ENCODE results near the gene OSBPL9. TPM values are rescaled to one million over a fixed set of nuclear protein-coding genes. Genes with fewer than 3 reads are reported as not detected.

The OSBPL9 gene
- polyA plus RNA-seq, 1 experiment, result 68.3 TPM

DNA sequence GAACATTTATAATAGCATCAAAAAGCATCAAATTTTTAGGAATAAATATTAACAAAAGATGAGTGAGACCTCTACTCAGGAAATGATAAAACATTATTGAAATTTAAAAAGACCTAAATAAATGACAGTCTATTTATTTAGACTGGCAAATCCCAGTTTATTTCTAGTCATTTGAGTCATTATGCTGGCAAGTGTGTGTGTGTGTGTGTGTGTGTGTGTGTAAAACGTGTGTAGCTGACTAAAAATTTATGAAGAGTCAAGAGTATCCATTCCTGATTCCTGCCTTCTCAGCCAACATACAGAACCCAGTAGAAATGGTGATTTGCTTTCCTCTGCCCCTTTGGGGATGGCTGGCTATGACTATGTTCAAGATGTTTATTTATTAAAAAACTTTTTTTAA lies 46.2 kb downstream of the OSBPL9 start:
- H3K4me3 ChIP-seq (ENCODE audit: low read depth, low read length), result no peak overlapping the region
- no peak for DNase-seq (ENCODE audit: low read depth)
- CTCF ChIA-PET, result no interaction called here
- TF ChIP-seq, protein P1, sequence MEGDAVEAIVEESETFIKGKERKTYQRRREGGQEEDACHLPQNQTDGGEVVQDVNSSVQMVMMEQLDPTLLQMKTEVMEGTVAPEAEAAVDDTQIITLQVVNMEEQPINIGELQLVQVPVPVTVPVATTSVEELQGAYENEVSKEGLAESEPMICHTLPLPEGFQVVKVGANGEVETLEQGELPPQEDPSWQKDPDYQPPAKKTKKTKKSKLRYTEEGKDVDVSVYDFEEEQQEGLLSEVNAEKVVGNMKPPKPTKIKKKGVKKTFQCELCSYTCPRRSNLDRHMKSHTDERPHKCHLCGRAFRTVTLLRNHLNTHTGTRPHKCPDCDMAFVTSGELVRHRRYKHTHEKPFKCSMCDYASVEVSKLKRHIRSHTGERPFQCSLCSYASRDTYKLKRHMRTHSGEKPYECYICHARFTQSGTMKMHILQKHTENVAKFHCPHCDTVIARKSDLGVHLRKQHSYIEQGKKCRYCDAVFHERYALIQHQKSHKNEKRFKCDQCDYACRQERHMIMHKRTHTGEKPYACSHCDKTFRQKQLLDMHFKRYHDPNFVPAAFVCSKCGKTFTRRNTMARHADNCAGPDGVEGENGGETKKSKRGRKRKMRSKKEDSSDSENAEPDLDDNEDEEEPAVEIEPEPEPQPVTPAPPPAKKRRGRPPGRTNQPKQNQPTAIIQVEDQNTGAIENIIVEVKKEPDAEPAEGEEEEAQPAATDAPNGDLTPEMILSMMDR (IDR thresholded peaks at IDR 0.05; ENCODE audit: insufficient read depth, low read depth, low read length), result no peak
- POLR2A ChIA-PET, result no interaction called here
- no peaks in the 10 kb centered on the region for H3K27me3 ChIP-seq (ENCODE audit: control insufficient read depth, insufficient read depth, low read length)
- no peaks in the 10 kb centered on the region for H3K36me3 ChIP-seq (ENCODE audit: control insufficient read depth, insufficient read depth, low read length)

DNA sequence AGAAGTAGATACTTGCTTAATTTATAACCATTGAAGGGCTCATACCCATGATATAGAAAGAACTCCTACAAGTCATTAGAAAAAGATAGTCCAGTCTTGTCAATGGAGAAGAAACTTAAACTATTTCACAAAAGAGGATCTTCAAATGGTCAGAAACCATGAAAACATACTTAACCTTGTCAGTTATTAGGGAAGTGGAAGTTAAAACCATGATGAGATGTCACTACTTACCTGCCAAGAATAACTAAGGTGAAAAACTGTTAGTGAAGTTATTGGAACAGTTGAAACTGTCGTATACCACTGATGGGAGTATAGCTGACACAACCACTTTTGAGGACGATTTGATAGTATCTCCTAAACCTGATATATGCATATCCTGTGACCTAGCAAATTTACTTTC lies 46.8 kb downstream of the OSBPL9 start:
- no peak for DNase-seq (ENCODE audit: low read depth)
- TF ChIP-seq, protein P1 (IDR thresholded peaks at IDR 0.05; ENCODE audit: insufficient read depth, low read depth, low read length), result no peak
- Histone ChIP-seq H3K4me3 (ENCODE audit: low read depth, low read length) (no peak overlapping the region), H3K27me3 (ENCODE audit: control insufficient read depth, insufficient read depth, low read length) (no peaks in the 10 kb centered on the region), H3K36me3 (ENCODE audit: control insufficient read depth, insufficient read depth, low read length) (no peaks in the 10 kb centered on the region)
- ChIA-PET POLR2A (no interaction called here), CTCF (no interaction called here)

DNA sequence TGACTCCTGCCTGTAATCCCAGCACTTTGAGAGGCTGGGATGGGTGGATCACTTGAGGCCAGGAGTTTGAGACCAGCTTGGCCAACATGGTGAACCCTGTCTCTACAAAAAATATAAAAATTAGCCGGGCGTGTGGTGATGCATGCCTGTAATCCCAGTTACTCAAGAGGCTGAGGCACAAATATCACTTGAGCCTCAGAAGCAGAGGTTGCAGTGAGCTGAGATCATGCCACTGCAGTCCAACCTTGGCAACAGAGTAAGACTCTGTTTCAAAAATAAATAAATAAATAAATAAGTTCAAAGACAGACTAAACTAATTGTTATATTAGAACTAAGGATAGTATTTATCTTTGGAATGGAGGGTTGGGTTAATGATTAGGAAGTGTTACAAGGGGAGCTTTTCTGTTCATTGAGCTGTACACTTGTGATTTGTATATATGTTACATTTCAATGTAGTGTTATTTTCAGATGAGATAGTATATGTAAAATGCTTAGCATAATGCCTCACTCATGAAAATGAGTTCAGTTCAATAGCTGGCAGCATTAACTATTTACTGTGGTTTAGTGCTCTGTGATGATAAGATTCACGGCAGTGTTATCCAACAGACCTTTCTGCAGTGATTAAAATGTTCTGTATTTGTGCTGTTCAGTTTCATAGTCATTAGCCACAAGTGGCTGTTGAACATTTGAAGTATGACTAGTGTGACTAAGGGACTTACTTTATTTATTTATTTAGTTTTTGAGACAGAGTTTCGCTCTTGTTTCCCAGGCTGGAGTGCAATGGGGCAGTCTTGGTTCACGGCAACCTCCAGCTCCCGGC lies 47.7 kb downstream of the OSBPL9 start:
- no peak for DNase-seq (ENCODE audit: low read depth)
- H3K36me3 ChIP-seq (ENCODE audit: control insufficient read depth, insufficient read depth, low read length), result no peaks in the 10 kb centered on the region
- H3K27me3 ChIP-seq (ENCODE audit: control insufficient read depth, insufficient read depth, low read length), result no peaks in the 10 kb centered on the region
- ChIA-PET CTCF (interaction anchor here (1.0 kb wide), 1 partner anchor 22 kb away, joined by 3 read pairs; no protein-coding TSS in a partner anchor), POLR2A (no interaction called here)
- H3K4me3 ChIP-seq (ENCODE audit: low read depth, low read length), result no peak overlapping the region
- TF ChIP-seq, protein P1 (IDR thresholded peaks at IDR 0.05; ENCODE audit: insufficient read depth, low read depth, low read length), result no peak

DNA sequence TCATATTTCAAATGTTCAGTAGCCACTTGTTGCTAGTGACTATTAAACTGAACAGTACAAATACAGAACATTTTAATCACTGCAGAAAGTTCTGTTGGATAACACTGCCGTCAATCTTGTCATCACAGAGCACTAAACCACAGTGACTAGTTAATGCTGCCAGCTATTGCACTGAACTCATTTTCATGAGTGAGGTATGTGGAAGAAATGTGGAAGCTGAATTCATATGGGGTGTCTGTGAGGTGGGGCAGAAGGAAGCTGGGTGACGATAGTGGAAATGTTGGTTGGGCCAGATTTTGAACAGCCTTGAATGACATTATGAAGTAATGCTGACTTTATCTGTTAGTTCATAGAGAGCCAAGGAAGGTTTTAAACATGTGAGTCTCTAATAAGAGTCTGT lies 49.6 kb downstream of the OSBPL9 start:
- no peaks in the 10 kb centered on the region for H3K27me3 ChIP-seq (ENCODE audit: control insufficient read depth, insufficient read depth, low read length)
- H3K36me3 ChIP-seq (ENCODE audit: control insufficient read depth, insufficient read depth, low read length), result no peaks in the 10 kb centered on the region
- CTCF ChIA-PET, result interaction anchor here (1.3 kb wide), 1 partner anchor 40 kb away, joined by 3 read pairs; no protein-coding TSS in a partner anchor
- DNase-seq (ENCODE audit: low read depth), result no peak
- TF ChIP-seq, protein P1 (IDR thresholded peaks at IDR 0.05; ENCODE audit: insufficient read depth, low read depth, low read length), result no peak
- POLR2A ChIA-PET, result no interaction called here
- no peak overlapping the region for H3K4me3 ChIP-seq (ENCODE audit: low read depth, low read length)

DNA sequence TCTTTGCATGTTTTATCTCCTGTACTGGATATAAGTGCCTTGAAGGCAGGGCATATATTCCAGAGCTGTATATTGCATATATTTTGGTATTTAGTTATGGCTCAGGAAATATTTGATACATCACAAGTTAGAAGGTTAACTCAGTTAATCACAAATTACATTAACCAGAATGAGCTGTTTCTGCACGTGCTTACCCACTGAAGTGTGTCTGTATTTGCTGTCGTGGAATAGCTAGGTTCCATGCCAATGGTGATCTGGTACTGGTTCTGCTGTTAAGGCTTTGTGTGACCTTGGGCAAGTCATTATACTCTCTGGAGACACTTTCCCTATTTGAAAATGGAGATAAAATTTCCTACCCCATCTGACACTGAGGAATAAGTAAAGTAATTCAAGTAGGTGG lies 50.7 kb downstream of the OSBPL9 start:
- no peaks in the 10 kb centered on the region for H3K27me3 ChIP-seq (ENCODE audit: control insufficient read depth, insufficient read depth, low read length)
- POLR2A ChIA-PET, result no interaction called here
- CTCF ChIA-PET, result no interaction called here
- TF ChIP-seq, protein P1 (IDR thresholded peaks at IDR 0.05; ENCODE audit: insufficient read depth, low read depth, low read length), result no peak
- no peaks in the 10 kb centered on the region for H3K36me3 ChIP-seq (ENCODE audit: control insufficient read depth, insufficient read depth, low read length)
- no peak for DNase-seq (ENCODE audit: low read depth)
- no peak overlapping the region for H3K4me3 ChIP-seq (ENCODE audit: low read depth, low read length)

Measured in BJ (cell line).